GM21825 (cell line): ENCODE results near the gene ECT2L.

Source experiments
- ATAC-seq: cut with Tn5 transposase; IDR thresholded peaks from one replicate; pipeline ENCODE4 v1.9.1; 2021; ENCODE audit warnings: mild to moderate bottlenecking, moderate library complexity; ENCODE audit not compliant: unreplicated experiment

ECT2L gene

GRCh38 chr6:138857775-138858174 is 61.9 kb downstream of the ECT2L start:
- no peak for ATAC-seq

- ATAC-seq, result no peak
Measured at GRCh38 chr6:138862456-138862855, 66.6 kb downstream of the ECT2L start.

GRCh38 chr6:138863321-138863720 is 67.4 kb downstream of the ECT2L start:
- ATAC-seq, result no peak

- ATAC-seq, result no peak
Measured at GRCh38 chr6:138864343-138864890, 68.5 kb downstream of the ECT2L start.

DNA sequence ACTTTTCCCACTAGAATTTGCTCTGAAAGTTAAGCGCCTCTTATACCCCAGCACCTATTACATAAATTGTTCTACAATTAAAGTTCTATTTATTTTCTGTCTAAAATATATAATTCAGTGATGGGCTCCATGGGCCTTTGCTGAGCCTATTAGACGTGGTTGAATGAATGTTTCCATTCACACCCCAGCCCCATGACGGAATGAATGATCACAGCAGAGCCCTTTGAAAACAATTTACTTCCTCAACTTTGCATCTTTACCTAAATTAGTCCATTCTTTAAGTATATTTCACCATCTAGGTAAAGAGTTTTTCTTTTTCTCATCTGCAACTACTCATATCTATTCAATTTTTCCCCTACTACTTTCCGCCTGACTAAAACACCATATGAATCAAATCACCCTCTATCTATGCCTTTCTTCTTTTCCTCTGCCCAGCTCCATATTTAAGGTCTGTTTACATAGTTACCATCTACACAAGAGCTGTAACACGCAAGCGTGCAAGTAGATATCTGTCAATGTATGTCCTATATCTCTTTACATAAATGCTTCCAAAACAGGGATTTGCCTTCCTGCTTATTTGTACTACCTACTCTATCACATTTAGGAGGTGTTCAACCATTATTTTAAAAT is 69.7 kb downstream of the ECT2L start:
- no peak for ATAC-seq

DNA sequence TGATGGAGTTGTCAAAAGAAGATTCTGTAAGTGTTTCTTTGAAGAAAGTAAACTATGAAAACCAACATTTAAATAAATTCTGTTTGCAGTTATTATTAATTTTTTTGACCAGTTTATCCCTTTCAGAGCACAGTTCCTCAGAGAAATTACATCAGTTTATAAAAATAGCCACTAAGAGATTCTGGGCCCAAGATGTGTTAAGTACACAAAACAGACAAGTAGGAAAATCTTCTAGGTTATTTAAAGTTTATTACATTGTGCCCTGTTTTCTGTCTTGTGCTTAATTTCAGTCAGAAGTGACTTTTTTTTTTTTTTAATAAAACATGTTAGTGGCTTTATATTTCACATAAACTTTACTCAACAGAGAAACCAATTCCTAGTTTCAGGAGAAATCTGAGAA is 72.3 kb downstream of the ECT2L start:
- no peak for ATAC-seq

GRCh38 chr6:138869398-138869797 is 73.5 kb downstream of the ECT2L start:
- ATAC-seq, result no peak

- no peak for ATAC-seq
Measured at GRCh38 chr6:138873191-138873590, 77.3 kb downstream of the ECT2L start.

DNA sequence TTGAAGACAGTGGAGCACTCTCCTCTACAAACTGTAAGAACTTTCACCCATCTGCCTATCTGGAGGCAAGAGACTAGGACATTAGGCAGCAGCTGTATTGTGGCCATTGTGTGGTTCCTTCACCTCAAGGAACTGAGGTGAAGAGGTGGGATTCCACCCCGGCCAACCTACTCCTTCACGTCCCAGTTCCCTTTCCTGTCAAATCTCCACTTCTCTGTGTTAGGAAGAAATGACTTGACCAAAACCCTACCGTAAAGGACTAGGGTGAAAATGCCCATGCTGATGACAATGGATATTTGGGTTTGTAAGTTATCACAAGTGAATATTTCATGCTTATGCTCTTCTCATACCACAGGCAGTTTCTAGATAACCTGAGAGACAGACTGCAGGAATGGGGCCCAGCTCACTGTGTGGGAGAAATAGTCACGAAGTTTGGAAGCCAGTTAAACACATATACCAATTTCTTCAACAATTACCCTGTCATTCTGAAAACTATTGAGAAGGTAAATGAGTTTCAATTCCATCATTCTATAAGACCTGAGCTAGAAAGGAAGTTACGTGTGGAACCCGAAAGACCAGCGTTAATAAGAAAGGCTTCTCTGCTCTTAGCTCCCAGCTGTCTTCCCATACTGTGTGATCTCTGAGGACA is 86.6 kb downstream of the ECT2L start:
- ATAC-seq, result peak; percentile 73

DNA sequence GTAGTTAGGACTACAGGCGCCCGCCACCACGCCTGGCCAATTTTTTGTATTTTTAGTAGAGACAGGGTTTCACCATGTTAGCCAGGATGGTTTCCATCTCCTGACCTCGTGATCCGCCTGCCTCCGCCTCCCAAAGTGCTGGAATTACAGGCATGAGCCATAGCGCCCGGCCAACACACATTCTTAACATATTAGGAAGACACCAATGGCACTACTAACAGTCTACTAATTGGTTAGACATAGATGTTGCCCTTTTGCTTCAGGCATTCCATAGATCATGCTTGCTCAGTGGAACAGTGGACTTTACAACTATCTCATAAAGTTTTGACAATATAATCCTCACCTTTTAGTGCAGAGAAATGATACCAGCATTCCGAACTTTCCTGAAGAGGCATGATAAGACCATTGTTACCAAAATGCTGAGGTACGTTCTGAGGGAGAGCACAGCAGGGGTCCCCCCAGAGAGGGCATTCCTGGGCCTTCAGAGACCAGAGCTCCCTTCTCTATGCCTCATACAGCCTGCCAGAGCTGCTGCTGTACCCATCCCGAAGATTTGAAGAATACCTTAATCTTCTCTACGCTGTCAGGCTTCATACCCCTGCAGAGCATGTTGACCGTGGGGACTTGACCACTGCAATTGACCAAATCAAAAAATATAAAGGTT is 89.4 kb downstream of the ECT2L start:
- no peak for ATAC-seq

DNA sequence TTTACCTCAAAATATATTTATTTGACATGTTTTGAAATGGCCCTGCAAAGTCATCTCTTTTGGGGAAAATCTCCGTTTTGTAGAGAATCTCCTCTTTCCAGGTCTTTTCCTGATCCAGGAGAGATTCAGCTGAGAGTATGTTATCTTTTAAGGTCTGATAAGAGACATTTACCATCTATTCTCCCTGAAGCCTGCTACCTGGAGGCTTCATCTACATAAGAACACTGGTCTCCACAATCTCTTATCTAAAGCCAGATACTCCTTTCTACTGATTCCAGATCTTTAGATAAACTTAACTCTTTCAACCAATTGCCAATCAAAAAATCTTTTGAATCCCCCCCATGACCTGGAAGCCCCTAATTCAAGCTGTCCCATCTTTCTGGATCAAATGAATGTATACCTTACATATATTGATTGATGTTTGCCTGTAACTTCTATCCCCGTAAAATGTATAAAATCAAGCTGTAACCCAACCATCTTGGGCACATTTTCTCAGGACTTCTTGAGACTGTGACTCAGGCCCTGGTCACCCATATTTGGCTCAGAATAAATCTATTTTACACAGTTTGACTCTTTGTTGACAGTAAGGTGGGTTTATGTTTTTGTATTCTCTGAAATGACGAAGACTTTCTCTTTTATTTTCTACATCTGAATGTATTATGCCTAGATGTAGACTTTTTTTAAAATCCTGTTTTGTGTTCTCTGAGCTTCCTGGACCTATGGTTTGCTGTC is 95.5 kb downstream of the ECT2L start:
- no peak for ATAC-seq

- ATAC-seq, result no peak
Measured at GRCh38 chr6:138896104-138896756, 100.3 kb downstream of the ECT2L start.

GRCh38 chr6:138897031-138897430 is 101.1 kb downstream of the ECT2L start:
- ATAC-seq, result no peak

DNA sequence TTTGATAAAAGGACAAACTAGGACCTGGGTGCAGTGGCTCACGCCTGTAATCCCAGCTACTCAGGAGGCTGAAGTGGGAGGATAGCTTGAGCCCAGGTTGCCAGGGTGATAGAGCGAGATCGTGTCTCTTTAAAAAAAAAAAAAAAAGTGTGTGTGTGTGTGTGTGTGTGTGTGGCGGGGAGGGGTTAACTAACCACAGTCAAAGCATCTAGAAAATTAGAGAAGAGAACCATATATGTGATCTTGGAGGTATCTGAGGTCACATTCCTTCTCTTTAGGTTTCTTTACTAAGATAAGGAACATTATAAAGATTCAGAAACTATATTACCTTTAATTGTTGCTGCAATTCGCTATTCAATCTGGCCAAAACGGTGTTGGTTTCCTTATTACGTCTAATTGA is 111.3 kb downstream of the ECT2L start:
- no peak for ATAC-seq

DNA sequence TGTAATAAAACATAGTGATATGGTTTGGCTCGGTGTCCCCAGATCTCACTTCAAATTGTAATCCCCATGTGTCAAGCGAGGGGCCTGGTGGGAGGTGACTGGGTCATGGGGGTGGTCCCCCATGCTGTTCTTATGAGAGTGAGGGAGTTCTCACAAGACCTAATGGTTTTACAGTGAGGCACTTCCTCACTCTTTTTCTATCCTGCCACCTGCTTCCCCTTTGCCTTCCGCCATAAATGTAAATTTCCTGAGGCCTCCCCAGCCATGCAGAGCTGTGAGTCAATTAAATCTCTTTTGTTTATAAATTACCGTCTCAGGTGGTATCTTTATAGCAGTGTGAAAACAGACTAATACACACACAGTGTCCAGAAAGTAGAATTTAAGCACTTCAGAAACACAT is 113.6 kb downstream of the ECT2L start:
- ATAC-seq, result no peak

DNA sequence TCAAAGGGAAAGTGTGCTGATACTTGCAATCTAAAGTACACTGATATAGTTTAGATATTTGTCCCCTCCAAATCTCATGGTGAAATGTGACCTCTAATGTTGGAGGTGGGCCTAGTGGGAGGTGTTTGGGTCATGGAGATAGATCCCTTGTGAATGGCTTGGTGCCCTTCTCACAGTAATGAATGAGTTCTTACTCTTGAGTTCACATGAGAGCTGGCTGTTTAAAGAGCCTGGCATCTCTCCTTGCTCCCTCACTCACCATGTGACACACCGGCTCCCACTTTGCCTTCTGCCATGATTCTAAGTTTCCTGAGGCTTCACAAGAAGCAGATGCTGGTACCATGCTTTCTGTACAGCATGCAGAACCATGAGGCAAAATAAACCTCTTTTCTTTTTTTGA is 114.1 kb downstream of the ECT2L start:
- no peak for ATAC-seq

DNA sequence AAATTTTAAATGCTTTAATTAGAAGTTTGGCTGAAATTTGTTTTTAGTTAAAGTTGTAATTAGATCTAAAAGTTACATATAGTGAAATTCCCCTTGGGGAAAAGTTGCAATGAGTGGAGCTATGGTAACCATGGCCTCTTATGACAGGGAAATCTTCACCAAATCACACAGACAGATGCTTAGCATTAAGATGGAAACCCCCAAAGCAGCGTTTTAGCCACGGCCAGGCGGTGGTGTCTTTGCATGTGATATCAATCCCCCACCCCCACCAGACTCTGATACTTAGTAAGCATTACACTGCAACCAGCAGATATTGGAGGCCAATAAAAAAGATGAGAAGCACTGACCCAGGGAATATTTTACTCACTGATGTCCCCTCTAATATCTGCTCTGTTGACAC is 116.4 kb downstream of the ECT2L start:
- no peak for ATAC-seq

DNA sequence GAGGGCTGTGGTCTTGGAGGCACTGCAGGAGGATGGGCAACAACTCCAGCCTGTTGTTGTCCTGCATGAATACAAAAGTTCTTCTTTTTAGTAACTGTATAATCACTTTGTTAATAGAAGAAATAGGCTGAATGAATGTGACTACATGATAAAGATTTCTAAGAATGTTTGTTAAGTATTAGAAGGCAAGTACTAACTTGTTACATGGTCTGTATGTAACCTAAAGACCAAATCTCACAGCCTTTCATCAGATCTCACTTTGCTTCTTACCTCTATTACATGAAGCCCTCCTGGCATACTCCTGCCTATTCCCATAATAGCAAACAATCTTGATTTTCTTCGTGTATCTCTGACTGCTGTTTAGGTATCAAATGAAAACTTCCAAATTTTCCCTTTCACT is 118.8 kb downstream of the ECT2L start:
- ATAC-seq, result no peak

DNA sequence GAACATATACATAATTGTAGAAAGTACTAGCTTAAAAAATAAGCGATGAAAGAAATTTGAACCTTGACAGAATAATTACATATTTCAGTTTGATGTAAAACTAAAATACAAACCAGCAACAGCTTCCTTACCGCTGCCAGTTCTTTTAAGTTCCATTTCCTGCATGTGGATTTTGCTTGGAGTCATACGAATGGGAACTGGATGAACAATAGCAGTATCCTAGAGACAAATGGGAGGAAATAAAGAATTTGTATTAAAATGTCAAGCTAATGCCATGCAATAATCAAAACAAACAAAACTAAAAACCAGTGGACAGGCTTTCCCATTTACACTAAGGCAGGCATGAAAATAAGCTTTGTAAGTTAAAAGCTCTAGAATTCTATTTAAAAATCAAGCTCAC is 125.0 kb downstream of the ECT2L start:
- ATAC-seq, result no peak

DNA sequence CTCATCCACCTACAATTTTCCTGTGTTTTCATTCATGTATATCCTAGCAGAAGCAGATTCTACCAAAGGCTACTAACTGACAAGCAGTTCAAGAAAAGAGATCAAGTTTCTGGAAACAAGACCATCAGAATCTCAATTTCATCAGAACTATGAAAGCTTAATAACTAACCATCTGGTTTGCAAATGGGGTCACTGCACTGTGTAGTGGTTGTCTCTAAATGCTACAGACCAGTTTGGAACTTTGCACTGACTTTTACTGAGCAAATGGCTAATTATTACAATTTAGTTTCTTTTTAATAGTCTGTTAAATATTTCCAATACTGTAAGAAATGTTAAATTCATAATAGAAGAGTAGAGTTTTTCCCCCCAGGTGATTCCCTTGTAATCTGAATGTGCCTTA is 127.7 kb downstream of the ECT2L start:
- ATAC-seq, result no peak

DNA sequence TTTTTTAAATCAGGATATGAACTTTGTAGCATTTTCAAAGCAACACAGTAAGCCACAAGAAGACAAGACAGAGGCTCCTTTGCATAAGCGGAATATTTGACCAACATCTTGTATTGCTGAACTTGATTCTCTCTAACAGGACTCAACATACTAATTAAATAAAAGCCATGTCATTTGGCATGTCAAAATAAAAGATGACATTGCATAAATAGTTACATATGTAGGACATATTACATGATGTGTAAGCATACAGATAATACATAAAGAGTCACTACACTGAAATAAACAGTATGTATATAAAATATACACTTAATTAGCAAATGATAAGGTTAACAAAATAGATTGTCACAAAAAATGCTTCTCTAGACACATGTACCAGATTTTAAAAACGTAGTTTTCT is 129.9 kb downstream of the ECT2L start:
- no peak for ATAC-seq
